HFF-Myc (cell line): ENCODE results near the gene SEMA3C.

Experiments used
- DNase-seq: peaks from one replicate; pipeline ENCODE4 v3.0.0-alpha.2; 2011; ENCODE audit warnings: low read depth; ENCODE audit errors: extremely low read depth
- H3K4me3 ChIP-seq: replicated peaks from 2 replicates; pipeline ENCODE4 v1.5.1; 2011; ENCODE audit warnings: low read depth, mild to moderate bottlenecking, control low read depth, low read length
- TF ChIP-seq, protein P1 (sequence below): IDR thresholded peaks from 2 replicates; pipeline ENCODE4 v1.5.1; 2012; ENCODE audit warnings: mild to moderate bottlenecking, low read depth, low read length, control low read depth; ENCODE audit errors: missing control alignments

SEMA3C gene

DNA sequence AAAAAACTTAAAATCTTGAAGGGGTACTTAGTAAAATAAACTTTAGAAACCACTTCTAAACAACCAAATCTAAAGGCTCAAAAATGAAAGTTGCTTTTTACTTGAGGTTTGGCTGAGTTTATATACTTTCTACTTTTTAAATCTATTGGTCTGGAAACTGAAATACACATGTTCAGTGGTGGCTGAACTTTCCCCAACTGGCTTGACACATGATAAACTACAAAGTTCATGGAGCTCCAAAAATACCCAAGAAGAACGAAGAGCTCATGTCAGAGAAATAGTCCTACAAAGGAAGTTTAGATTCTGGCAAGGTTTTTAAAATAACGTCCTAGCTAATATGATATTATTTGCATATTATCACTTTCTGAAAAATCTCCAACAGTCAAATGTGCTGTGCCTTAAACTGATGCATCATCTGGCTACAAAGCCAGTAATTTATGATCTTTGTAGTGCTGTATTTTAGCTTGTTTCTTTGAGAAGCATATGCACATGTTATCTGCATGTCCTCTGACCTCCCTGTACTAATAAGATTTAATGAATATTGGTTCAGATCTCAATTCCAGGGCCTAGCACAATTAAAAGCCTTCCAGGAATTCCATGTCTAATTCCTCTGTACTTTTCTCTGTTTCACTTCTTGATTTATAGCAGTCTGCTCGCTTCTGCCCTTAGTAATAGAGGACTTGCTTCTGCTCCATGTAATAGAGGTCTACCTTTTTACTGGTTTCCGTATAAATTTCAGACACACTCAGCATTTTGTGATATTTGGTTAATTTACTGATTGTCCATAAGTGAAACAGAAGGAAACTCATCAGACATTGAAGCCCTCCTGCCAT, 28.2 kb downstream of the SEMA3C start:
- H3K4me3 ChIP-seq = no peak overlapping the region
- no peak for DNase-seq
- TF ChIP-seq, protein P1, sequence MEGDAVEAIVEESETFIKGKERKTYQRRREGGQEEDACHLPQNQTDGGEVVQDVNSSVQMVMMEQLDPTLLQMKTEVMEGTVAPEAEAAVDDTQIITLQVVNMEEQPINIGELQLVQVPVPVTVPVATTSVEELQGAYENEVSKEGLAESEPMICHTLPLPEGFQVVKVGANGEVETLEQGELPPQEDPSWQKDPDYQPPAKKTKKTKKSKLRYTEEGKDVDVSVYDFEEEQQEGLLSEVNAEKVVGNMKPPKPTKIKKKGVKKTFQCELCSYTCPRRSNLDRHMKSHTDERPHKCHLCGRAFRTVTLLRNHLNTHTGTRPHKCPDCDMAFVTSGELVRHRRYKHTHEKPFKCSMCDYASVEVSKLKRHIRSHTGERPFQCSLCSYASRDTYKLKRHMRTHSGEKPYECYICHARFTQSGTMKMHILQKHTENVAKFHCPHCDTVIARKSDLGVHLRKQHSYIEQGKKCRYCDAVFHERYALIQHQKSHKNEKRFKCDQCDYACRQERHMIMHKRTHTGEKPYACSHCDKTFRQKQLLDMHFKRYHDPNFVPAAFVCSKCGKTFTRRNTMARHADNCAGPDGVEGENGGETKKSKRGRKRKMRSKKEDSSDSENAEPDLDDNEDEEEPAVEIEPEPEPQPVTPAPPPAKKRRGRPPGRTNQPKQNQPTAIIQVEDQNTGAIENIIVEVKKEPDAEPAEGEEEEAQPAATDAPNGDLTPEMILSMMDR = no peak

DNA sequence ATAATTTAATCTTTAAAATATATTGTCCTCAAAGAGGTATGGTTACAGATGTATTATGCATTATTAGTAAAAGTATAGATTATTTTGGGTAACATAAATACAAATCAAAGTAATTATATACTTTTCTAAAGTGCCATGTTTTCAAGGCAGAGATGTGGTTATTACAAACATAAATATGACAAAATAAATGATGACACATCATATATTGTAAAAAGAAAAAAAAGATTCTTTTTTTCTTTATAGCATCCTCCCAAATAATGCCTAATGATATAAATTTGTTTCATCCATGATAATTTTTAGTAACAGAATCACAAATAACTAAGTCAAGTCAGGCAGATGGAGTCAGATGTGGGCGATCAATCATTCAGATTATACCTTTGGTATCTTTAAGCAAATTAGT, 29.3 kb downstream of the SEMA3C start:
- TF ChIP-seq, protein P1 = no peak
- DNase-seq = no peak
- no peak overlapping the region for H3K4me3 ChIP-seq

- H3K4me3 ChIP-seq = no peak overlapping the region
- DNase-seq = no peak
- TF ChIP-seq, protein P1 = no peak
Measured at GRCh38 chr7:80885757-80886156, 33.1 kb downstream of the SEMA3C start.

- no peak overlapping the region for H3K4me3 ChIP-seq
- DNase-seq = no peak
- TF ChIP-seq, protein P1 = no peak
Measured at GRCh38 chr7:80884511-80885195, 34.2 kb downstream of the SEMA3C start.

DNA sequence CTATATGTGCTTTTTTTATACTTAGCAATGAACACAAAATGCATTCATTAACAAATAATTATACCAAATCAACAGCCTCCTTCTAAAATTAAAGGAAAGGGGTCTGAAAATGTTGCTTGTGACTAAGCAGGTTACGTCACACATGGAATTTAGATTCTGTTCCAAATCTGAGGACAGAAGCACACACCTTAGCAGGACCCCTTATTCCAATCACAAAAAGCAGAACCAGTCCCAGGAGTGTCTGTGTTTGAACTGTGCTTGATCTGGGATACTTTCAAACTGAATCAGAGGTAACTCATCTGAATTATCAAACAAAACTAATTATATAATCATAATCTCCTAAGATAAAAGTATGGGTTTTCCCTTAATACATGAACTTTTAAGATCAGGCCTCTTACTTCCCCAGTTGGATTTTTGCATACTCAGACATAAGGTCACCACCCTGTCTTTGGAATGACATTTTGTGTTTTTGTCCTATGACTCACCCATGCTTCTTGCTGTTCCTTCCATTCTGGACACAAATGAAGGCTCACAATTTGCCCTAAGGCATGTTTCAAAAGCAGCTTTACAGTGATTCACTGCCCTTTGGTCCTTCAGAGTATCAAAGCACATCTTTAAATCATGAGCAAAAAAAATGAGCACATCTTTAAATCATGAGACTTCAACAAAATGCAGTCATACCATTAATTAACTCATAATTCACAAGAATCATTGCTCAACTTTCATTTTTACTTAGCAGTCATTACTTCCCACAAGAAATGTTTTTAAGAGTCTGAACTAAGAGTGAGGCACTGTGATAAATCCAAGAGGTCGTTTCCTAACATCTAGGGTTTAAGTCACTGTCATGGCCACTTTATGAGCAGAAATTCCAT, 35.5 kb downstream of the SEMA3C start:
- H3K4me3 ChIP-seq = no peak overlapping the region
- peak; percentile 98 for DNase-seq

DNA sequence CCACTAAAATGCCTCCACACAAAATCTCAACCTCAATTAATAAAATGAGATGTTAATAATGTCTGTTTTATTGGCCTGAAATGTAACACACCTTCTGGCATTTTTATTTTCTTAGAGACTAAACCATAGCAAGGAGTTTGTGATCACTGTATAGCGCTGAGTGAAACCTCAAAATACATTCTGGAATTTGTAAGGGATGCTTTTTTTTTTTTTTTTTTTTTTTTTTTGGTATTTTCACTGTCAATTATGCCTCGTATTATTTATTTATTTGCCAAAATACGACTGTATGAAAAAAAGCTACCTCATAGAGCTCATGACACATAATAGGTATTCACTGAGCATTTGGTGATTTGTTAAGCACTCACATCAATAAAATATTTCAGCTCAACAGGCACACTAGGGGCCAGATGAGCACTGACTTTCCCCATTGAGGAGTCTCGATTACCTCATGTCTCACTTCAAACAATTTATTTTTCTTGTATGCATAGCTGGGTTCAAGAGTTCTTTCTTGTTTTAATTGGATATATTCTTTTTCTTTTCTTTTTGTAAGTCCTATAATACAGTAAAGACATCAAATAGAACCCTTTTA, 36.5 kb downstream of the SEMA3C start:
- DNase-seq = no peak
- TF ChIP-seq, protein P1 = no peak
- no peak overlapping the region for H3K4me3 ChIP-seq

More for the DNA sequence above, 35.5 kb downstream of the SEMA3C start:
- TF ChIP-seq, protein P1 = no peak
